H1 (cell line): ENCODE results near the gene HEXIM2. TPM values are rescaled to one million over a fixed set of nuclear protein-coding genes. Genes with fewer than 3 reads are reported as not detected.
A peak's percentile ranks its signal among the peaks of the same experiment; 100 is the strongest.

ENCODE experiments used
- CTCF ChIA-PET: fragments of 300-600 bp; sonication (Branson Sonifier 250); formaldehyde crosslinking; loops from one replicate; lab custom pipeline; 2021; ENCODE audit not compliant: partially characterized antibody; lab: Charles Lee
- POLR2A ChIA-PET: fragments of 300-600 bp; sonication (Branson Sonifier 250); formaldehyde crosslinking; loops from one replicate; lab custom pipeline; 2021; ENCODE audit warnings: inconsistent platforms; ENCODE audit not compliant: partially characterized antibody; lab: Charles Lee
- DNase-seq, 2 experiments: peaks; one replicate each; pipeline versions ENCODE4 v3.0.0 to v3.0.0-alpha.2; 2010 to 2022; ENCODE audit warnings: low spot score in 2 of 2, low read depth in 1 of 2, mixed read lengths in 1 of 2
- FAIRE-seq: peaks from 2 replicates; lab custom pipeline; 2011; peaks lifted over from hg19 to GRCh38; lab: Jason Lieb, UNC
- H2AFZ ChIP-seq: 2 replicates; pipeline ENCODE4 v1.8.1; 2012; ENCODE audit warnings: low read length, inconsistent platforms
- H2AK5ac ChIP-seq: 2 replicates; pipeline ENCODE4 v1.6.1; 2013; ENCODE audit warnings: low read depth, low read length
- H2BK120ac ChIP-seq: replicated peaks from 2 replicates; pipeline ENCODE3; 2013; ENCODE audit warnings: low read depth, low read length, inconsistent platforms
- H2BK12ac ChIP-seq: 2 replicates; pipeline ENCODE4 v1.6.1; 2013; ENCODE audit warnings: low read depth, low read length
- H2BK15ac ChIP-seq: 2 replicates; pipeline ENCODE4 v1.6.1; 2013; ENCODE audit warnings: low read length
- H2BK20ac ChIP-seq: 2 replicates; pipeline ENCODE4 v1.6.1; 2013; ENCODE audit warnings: low read length
- H2BK5ac ChIP-seq: 2 replicates; pipeline ENCODE4 v1.6.1; 2013; ENCODE audit warnings: low read depth, low read length
- H3K14ac ChIP-seq: 2 replicates; pipeline ENCODE4 v1.6.1; 2013; ENCODE audit warnings: inconsistent platforms; ENCODE audit not compliant: insufficient read length
- H3K18ac ChIP-seq: 2 replicates; pipeline ENCODE4 v1.6.1; 2013; ENCODE audit warnings: low read length; ENCODE audit errors: extremely low read depth
- H3K23ac ChIP-seq: 2 replicates; pipeline ENCODE4 v1.6.1; 2013; ENCODE audit warnings: inconsistent platforms; ENCODE audit not compliant: insufficient read length
- H3K23me2 ChIP-seq: 2 replicates; pipeline ENCODE4 v1.6.1; 2013; ENCODE audit warnings: low read depth, low read length
- H3K27ac ChIP-seq: 2 replicates; pipeline ENCODE4 v1.6.1; 2011; ENCODE audit warnings: low read depth, low read length, inconsistent platforms
- H3K27me3 ChIP-seq, 4 experiments: replicated peaks in 1 of 4; 1 replicate in 1 of 4; 2 replicates in 3 of 4; pipeline versions ENCODE4 v1.6.1 to v1.8.1; 2011 to 2013; ENCODE audit warnings: low read length in 3 of 4, mild to moderate bottlenecking in 3 of 4, inconsistent platforms in 2 of 4, mixed read lengths in 2 of 4, moderate library complexity in 1 of 4; ENCODE audit not compliant: control insufficient read depth in 3 of 4, insufficient read depth in 3 of 4; ENCODE audit errors: extremely low read depth in 1 of 4
- H3K36me3 ChIP-seq, 4 experiments: 2 replicates each; pipeline versions ENCODE4 v1.6.1 to v1.8.1; 2011 to 2013; ENCODE audit warnings: mild to moderate bottlenecking in 4 of 4, low read length in 3 of 4, moderate library complexity in 2 of 4, control low read depth in 1 of 4, inconsistent platforms in 1 of 4; ENCODE audit not compliant: insufficient read depth in 4 of 4, control insufficient read depth in 2 of 4
- H3K4ac ChIP-seq: replicated peaks from 2 replicates; pipeline ENCODE3; 2013; ENCODE audit warnings: low read length, low read depth, mixed read lengths, inconsistent platforms; ENCODE audit not compliant: insufficient read length
- H3K4me1 ChIP-seq, 4 experiments: replicated peaks in 1 of 4; 1 replicate in 1 of 4; 2 replicates in 3 of 4; pipeline versions ENCODE4 v1.6.1 to v1.8.1; 2011 to 2013; ENCODE audit warnings: low read length in 3 of 4, inconsistent platforms in 2 of 4, mixed read lengths in 1 of 4; ENCODE audit not compliant: insufficient read depth in 4 of 4, control insufficient read depth in 3 of 4
- H3K4me2 ChIP-seq, 2 experiments: 2 replicates each; pipeline versions ENCODE4 v1.6.1 to v1.8.1; 2011 to 2013; ENCODE audit warnings: low read depth in 2 of 2, low read length in 2 of 2, control low read depth in 1 of 2, inconsistent platforms in 1 of 2, mild to moderate bottlenecking in 1 of 2; ENCODE audit not compliant: insufficient read depth in 1 of 2
- H3K4me3 ChIP-seq, 4 experiments: fragments of 200-600, 300-600 bp in 1 of 4; sonication (generic), shearing (Covaris generic), sonication (Bioruptor Twin) in 1 of 4; 2 replicates each; pipeline versions ENCODE4 v1.5.1 to v1.8.1; 2011 to 2016; ENCODE audit warnings: low read length in 4 of 4, low read depth in 3 of 4, control low read depth in 2 of 4, inconsistent platforms in 2 of 4, mild to moderate bottlenecking in 2 of 4, mixed read lengths in 1 of 4, moderate library complexity in 1 of 4; ENCODE audit not compliant: insufficient read depth in 2 of 4; ENCODE audit errors: extremely low read depth in 1 of 4
- H3K56ac ChIP-seq: replicated peaks from 2 replicates; pipeline ENCODE3; 2013; ENCODE audit warnings: low read depth, mild to moderate bottlenecking, mixed read lengths, low read length, inconsistent platforms; ENCODE audit not compliant: insufficient read length
- H3K79me1 ChIP-seq: 2 replicates; pipeline ENCODE4 v1.6.1; 2013; ENCODE audit warnings: low read depth, low read length, control low read depth
- H3K79me2 ChIP-seq, 2 experiments: 2 replicates each; pipeline versions ENCODE4 v1.6.1 to v1.8.1; 2012 to 2013; ENCODE audit warnings: low read length in 2 of 2, mild to moderate bottlenecking in 2 of 2, inconsistent platforms in 1 of 2; ENCODE audit not compliant: insufficient read depth in 2 of 2, control insufficient read depth in 1 of 2
- H3K9ac ChIP-seq, 4 experiments: replicated peaks in 1 of 4; 1 replicate in 1 of 4; 2 replicates in 3 of 4; pipeline versions ENCODE4 v1.6.1 to v1.8.1; 2011 to 2013; ENCODE audit warnings: low read depth in 3 of 4, low read length in 3 of 4, control low read depth in 2 of 4, mild to moderate bottlenecking in 2 of 4, moderate library complexity in 2 of 4, inconsistent platforms in 1 of 4; ENCODE audit errors: extremely low read depth in 1 of 4
- H3K9me3 ChIP-seq, 2 experiments: 2 replicates each; pipeline versions ENCODE4 v1.6.1 to v1.8.1; 2012 to 2013; ENCODE audit warnings: mild to moderate bottlenecking in 2 of 2, moderate library complexity in 2 of 2, control low read depth in 1 of 2, inconsistent platforms in 1 of 2, low read depth in 1 of 2, low read length in 1 of 2, mixed read lengths in 1 of 2; ENCODE audit not compliant: insufficient read depth in 2 of 2
- H4K20me1 ChIP-seq, 2 experiments: replicated peaks in 1 of 2; 2 replicates each; pipeline versions ENCODE3 to v1.8.1; 2011 to 2013; ENCODE audit warnings: inconsistent platforms in 2 of 2, low read length in 2 of 2, mild to moderate bottlenecking in 1 of 2; ENCODE audit not compliant: insufficient read depth in 2 of 2, control insufficient read depth in 1 of 2
- H4K5ac ChIP-seq: 2 replicates; pipeline ENCODE4 v1.6.1; 2013; ENCODE audit warnings: low read length, low read depth, mixed read lengths, inconsistent platforms; ENCODE audit not compliant: insufficient read length
- H4K8ac ChIP-seq: 2 replicates; pipeline ENCODE4 v1.8.0; 2013; ENCODE audit warnings: mild to moderate bottlenecking, moderate library complexity, low read length, inconsistent platforms; ENCODE audit not compliant: insufficient read depth; ENCODE audit errors: extremely low read depth
- H4K91ac ChIP-seq: replicated peaks from 2 replicates; pipeline ENCODE3; 2013; ENCODE audit warnings: low read length, mixed read lengths, inconsistent platforms; ENCODE audit not compliant: insufficient read length
- CREB1 ChIP-seq: IDR thresholded peaks from 2 replicates; pipeline ENCODE4 v1.6.1; 2012; ENCODE audit warnings: inconsistent platforms
- EGR1 ChIP-seq: IDR thresholded peaks from 2 replicates; pipeline ENCODE4 v1.6.1; 2011; ENCODE audit warnings: low read depth, low read length, borderline replicate concordance
- JUND ChIP-seq: IDR thresholded peaks from 2 replicates; pipeline ENCODE4 v1.6.1; 2011; ENCODE audit warnings: mild to moderate bottlenecking, improper control_type of control experiment, low read length
- RBBP5 ChIP-seq: IDR thresholded peaks from 2 replicates; pipeline ENCODE4 v1.7.1; 2012; ENCODE audit warnings: low read depth, mild to moderate bottlenecking, inconsistent platforms, low read length, moderate library complexity, borderline replicate concordance
- RFX5 ChIP-seq: IDR thresholded peaks from 2 replicates; pipeline ENCODE4 v1.6.1; 2011; ENCODE audit warnings: low read depth, low read length, improper control_type of control experiment, borderline replicate concordance
- WGBS, 2 experiments: shearing (Covaris generic) in 1 of 2; methylation state at CpG; one replicate each; pipeline versions ENCODE4 v1.1.6 to v1.1.7; 2013 to 2015; ENCODE audit warnings: low lambda C conversion rate in 2 of 2, mixed read lengths in 2 of 2, inconsistent platforms in 1 of 2, low coverage in 1 of 2, missing lambda C conversion rate in 1 of 2; ENCODE audit not compliant: insufficient replicate concordance in 2 of 2, insufficient coverage in 1 of 2, insufficient read length in 1 of 2; ENCODE audit errors: extremely low coverage in 1 of 2, missing lambda C conversion rate in 1 of 2; 5-methylcytosine and 5-hydroxymethylcytosine counted together
- polyA plus RNA-seq, 7 experiments: library from polyadenylated mRNA; depleted of rRNA in 3 of 7; stranded (reverse) in 5 of 7; unstranded in 2 of 7; fragments of >200 nt in 5 of 7; fragments of 200-250 nt in 2 of 7; gene quantifications; 1 replicate in 5 of 7; 2 replicates in 1 of 7; 4 replicates in 1 of 7; pipeline versions ENCODE4 v1.2.1 to v1.2.3, GENCODE V29; 2011 to 2013; ENCODE audit warnings: missing spikeins in 2 of 7, mixed read lengths in 2 of 7
- total RNA-seq: library from RNA; stranded (reverse); fragmentation: NEBNext Ultra II Directional; extraction: Animal tissue kit (Norgen Biotek cat#: 25700); gene quantifications from 2 replicates; pipeline ENCODE4 v1.2.1, GENCODE V29; 2021
- TF ChIP-seq, protein P1 (sequence below), 3 experiments: IDR thresholded peaks; 1 replicate in 2 of 3; 2 replicates in 1 of 3; pipeline versions ENCODE4 v1.5.1 to v1.6.1; 2011; ENCODE audit warnings: low read length in 3 of 3, mild to moderate bottlenecking in 3 of 3, inconsistent platforms in 2 of 3, low read depth in 1 of 3, moderate library complexity in 1 of 3; ENCODE audit not compliant: insufficient read depth in 1 of 3; ENCODE audit errors: control extremely low read depth in 1 of 3

HEXIM2 gene
- total and polyA plus RNA-seq, 2 of the 8 experiments (the other 6 are each of a cell fraction or from before 2014, with no cell fraction given): 7.5 to 13.2 TPM

- 95% methylated on average over 43 of the region's 43 CpGs; no CpG with 5 or more reads in 1 of the 2 experiments for WGBS, 2 experiments
- Histone ChIP-seq H2AFZ (no peak overlapping the region), H4K20me1 (no peaks in the 10 kb centered on the region), H3K9ac (no peak overlapping the region), H3K4me3 (no peak overlapping the region), H3K18ac (no peak overlapping the region), H3K56ac (no peak overlapping the region), H4K5ac (no peak overlapping the region), H3K14ac (no peak overlapping the region), H3K79me2 (no peaks in the 10 kb centered on the region), H3K4me2 (no peak overlapping the region), H3K4ac (no peak overlapping the region), H2BK15ac (no peak overlapping the region), H2AK5ac (no peak overlapping the region), H2BK5ac (no peak overlapping the region), H3K27me3 (no peaks in the 10 kb centered on the region), H4K8ac (no peak overlapping the region; the same call in 1 of the 2 replicates), H3K9me3 (no peaks in the 10 kb centered on the region), H2BK120ac (no peak overlapping the region), H3K4me1 (peaks cover 5 to 29% (median 26%) of the 10 kb centered on the region in 4 experiments), H3K23ac (no peak overlapping the region), H3K23me2 (no peaks in the 10 kb centered on the region; the same call in 1 of the 2 replicates), H3K27ac (no peak overlapping the region), H4K91ac (peak overlapping the region; percentile 73), H2BK20ac (no peak overlapping the region), H2BK12ac (no peak overlapping the region), H3K36me3 (peaks cover 0 to 4% (median 2%) of the 10 kb centered on the region in 4 experiments; a peak in 1 of 8 replicates), H3K79me1 (no peaks in the 10 kb centered on the region)
- FAIRE-seq: no peak
- ChIA-PET CTCF (interaction anchor here (0.5 to 10.0 kb wide), 8 partner anchors 10 to 332 kb away, joined by 4 to 103 read pairs (median 5); partner anchors contain the start of genes ACBD4 and HEXIM1), POLR2A (interaction anchor here (1.2 to 26.8 kb wide), 5 partner anchors 9 to 28 kb away, joined by 5 to 1076 read pairs (median 7); partner anchors contain the start of genes HEXIM1 and HEXIM2)
- TF ChIP-seq EGR1 (no peak), JUND (no peak), RFX5 (no peak), RBBP5 (no peak), CREB1 (no peak)
- TF ChIP-seq, protein P1, sequence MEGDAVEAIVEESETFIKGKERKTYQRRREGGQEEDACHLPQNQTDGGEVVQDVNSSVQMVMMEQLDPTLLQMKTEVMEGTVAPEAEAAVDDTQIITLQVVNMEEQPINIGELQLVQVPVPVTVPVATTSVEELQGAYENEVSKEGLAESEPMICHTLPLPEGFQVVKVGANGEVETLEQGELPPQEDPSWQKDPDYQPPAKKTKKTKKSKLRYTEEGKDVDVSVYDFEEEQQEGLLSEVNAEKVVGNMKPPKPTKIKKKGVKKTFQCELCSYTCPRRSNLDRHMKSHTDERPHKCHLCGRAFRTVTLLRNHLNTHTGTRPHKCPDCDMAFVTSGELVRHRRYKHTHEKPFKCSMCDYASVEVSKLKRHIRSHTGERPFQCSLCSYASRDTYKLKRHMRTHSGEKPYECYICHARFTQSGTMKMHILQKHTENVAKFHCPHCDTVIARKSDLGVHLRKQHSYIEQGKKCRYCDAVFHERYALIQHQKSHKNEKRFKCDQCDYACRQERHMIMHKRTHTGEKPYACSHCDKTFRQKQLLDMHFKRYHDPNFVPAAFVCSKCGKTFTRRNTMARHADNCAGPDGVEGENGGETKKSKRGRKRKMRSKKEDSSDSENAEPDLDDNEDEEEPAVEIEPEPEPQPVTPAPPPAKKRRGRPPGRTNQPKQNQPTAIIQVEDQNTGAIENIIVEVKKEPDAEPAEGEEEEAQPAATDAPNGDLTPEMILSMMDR (IDR thresholded peaks at IDR 0.05; ENCODE audit: control extremely low read depth in 1 of 3, insufficient read depth in 1 of 3, low read depth in 1 of 3, low read length in 3 of 3): 0 out of 4 replicates have a peak, but pooled peaks of 1 of the 3 experiments have one; percentile 14
- no peak for DNase-seq
Measured at GRCh38 chr17:45168991-45169752, 7.5 kb downstream of the HEXIM2 start.
